ENCODE data around the gene STC2. TPM values are rescaled to one million over a fixed set of nuclear protein-coding genes. Genes with fewer than 3 reads are reported as not detected.

STC2 gene
- total and polyA plus RNA-seq, 2 of the 8 experiments (the other 6 are each of a cell fraction or from before 2014, with no cell fraction given) = 26.4 to 53.1 TPM

DNA sequence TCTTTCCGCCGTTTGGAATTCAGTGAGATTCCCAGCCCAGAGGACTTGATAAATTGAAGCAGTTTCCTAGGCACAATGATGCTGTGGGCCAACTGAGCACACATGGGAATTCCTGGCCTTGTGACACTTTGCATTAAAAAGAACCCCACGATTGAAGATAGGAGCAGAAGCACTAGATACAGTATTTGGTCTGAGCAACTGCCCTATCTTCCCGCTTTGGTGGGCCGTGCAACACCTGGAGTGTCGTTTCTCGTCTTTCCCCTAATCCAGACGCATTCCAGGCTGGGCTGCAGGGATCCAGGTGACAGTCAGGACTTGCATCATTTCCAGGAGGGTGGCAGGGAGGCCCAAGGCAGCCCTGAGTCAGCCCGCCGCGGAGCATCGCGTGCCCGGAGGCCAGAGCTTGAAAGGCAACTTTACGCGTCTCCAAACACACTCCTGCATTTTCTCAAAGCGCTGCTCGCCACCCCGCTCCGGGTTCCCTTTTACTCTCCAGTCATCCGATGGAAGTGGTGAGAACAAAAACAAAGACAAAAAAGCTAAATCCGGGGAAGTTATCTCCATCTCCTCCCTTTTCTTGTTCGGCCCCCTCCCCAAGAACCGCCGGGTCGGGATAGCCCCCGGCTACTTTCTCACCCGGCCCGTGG, 753 bp upstream of the STC2 start:
- Histone ChIP-seq H2BK5ac (ENCODE audit: low read depth, low read length) (peak overlapping the region; percentile 98), H3K14ac (ENCODE audit: insufficient read length) (no peak overlapping the region), H4K5ac (ENCODE audit: insufficient read length, low read depth, low read length) (peak overlapping the region; percentile 69), H3K18ac (ENCODE audit: extremely low read depth, low read length) (peak overlapping the region; percentile 97), H2BK15ac (ENCODE audit: low read length) (0 out of 2 replicates have a peak overlapping the region, but pooled peaks have one; percentile 75), H3K23me2 (ENCODE audit: low read depth, low read length) (peaks cover 16% of the 10 kb centered on the region), H2BK120ac (replicated peaks; ENCODE audit: low read depth, low read length) (no peak overlapping the region), H3K23ac (ENCODE audit: insufficient read length) (no peak overlapping the region), H3K4me1 (replicated peaks in 1 of 4; ENCODE audit: control insufficient read depth in 3 of 4, insufficient read depth in 4 of 4, low read length in 3 of 4) (peaks cover 7 to 29% (median 14%) of the 10 kb centered on the region in 4 experiments), H3K4ac (replicated peaks; ENCODE audit: insufficient read length, low read depth, low read length) (no peak overlapping the region), H4K91ac (replicated peaks; ENCODE audit: insufficient read length, low read length) (peak overlapping the region; percentile 47), H3K36me3 (ENCODE audit: control insufficient read depth in 2 of 4, insufficient read depth in 4 of 4, low read length in 3 of 4) (peaks cover 10 to 34% (median 16%) of the 10 kb centered on the region in 4 experiments), H2BK12ac (ENCODE audit: low read depth, low read length) (peak overlapping the region; percentile 97; the same call in 1 of the 2 replicates), H2AFZ (ENCODE audit: low read length) (no peak overlapping the region), H3K79me1 (ENCODE audit: low read depth, low read length) (peaks cover 16% of the 10 kb centered on the region), H3K4me2 (ENCODE audit: insufficient read depth in 1 of 2, low read depth in 2 of 2, low read length in 2 of 2) (peak overlapping the region; percentile 96 to 99), H3K4me3 (ENCODE audit: extremely low read depth in 1 of 4, insufficient read depth in 2 of 4, low read depth in 3 of 4, low read length in 4 of 4) (peak overlapping the region; percentile 90 to 95 (median 91)), H2BK20ac (ENCODE audit: low read length) (no peak overlapping the region), H4K20me1 (replicated peaks in 1 of 2; ENCODE audit: control insufficient read depth in 1 of 2, insufficient read depth in 2 of 2, low read length in 2 of 2) (peaks cover 17 to 22% of the 10 kb centered on the region in 2 experiments), H3K56ac (replicated peaks; ENCODE audit: insufficient read length, low read depth, low read length) (peak overlapping the region; percentile 49), H2AK5ac (ENCODE audit: low read depth, low read length) (peak overlapping the region; percentile 68; the same call in 1 of the 2 replicates), H3K27ac (ENCODE audit: low read depth, low read length) (peak overlapping the region; percentile 81), H3K9ac (replicated peaks in 1 of 4; ENCODE audit: extremely low read depth in 1 of 4, low read depth in 3 of 4, low read length in 3 of 4) (peak overlapping the region; percentile 62 to 80 (median 72)), H3K27me3 (replicated peaks in 1 of 4; ENCODE audit: control insufficient read depth in 3 of 4, extremely low read depth in 1 of 4, insufficient read depth in 3 of 4, low read length in 3 of 4) (peaks cover 0 to 9% (median 7%) of the 10 kb centered on the region in 4 experiments; a peak in 6 of 7 replicates), H3K79me2 (ENCODE audit: control insufficient read depth in 1 of 2, insufficient read depth in 2 of 2, low read length in 2 of 2) (peaks cover 10 to 42% of the 10 kb centered on the region in 2 experiments), H3K9me3 (ENCODE audit: insufficient read depth in 2 of 2, low read depth in 1 of 2, low read length in 1 of 2) (no peaks in the 10 kb centered on the region), H4K8ac (ENCODE audit: extremely low read depth, insufficient read depth, low read length) (peak overlapping the region; percentile 92; the same call in 1 of the 2 replicates)
- POLR2A ChIA-PET (ENCODE audit: partially characterized antibody) = interaction anchor here (0.6 to 9.3 kb wide), 37 partner anchors 10 to 634 kb away, joined by 3 to 491 read pairs (median 5); partner anchors contain the start of genes BNIP1, NKX2-5 and RPL26L1
- FAIRE-seq (no peak), DNase-seq (ENCODE audit: low read depth in 1 of 2, low spot score in 2 of 2) (peak in 1 of 2 experiments; percentile 78)
- 1% methylated on average over 29 of the region's 29 CpGs; no CpG with 5 or more reads in 1 of the 2 experiments for WGBS, 2 experiments (ENCODE audit: extremely low coverage in 1 of 2, insufficient coverage in 1 of 2, insufficient read length in 1 of 2, insufficient replicate concordance in 2 of 2, low coverage in 1 of 2, low lambda C conversion rate in 2 of 2, missing lambda C conversion rate in 1 of 2)
- CTCF ChIA-PET (ENCODE audit: partially characterized antibody) = interaction anchor here (0.6 to 8.1 kb wide), 8 partner anchors 8 to 644 kb away, joined by 3 to 184 read pairs (median 4); no protein-coding TSS in a partner anchor
- no peak for TF ChIP-seq SIRT6 (IDR thresholded peaks at IDR 0.05; ENCODE audit: low read length)
- 0 out of 2 replicates have a peak, but pooled peaks have one; percentile 30 for TF ChIP-seq CHD2 (IDR thresholded peaks at IDR 0.05; ENCODE audit: low read length)
- TF ChIP-seq MAFK (IDR thresholded peaks at IDR 0.05; ENCODE audit: low read depth, low read length) = no peak
- no peak for TF ChIP-seq KDM1A (IDR thresholded peaks at IDR 0.05; ENCODE audit: borderline replicate concordance, low read length)
- 0 out of 2 replicates have a peak, but pooled peaks have one; percentile 53 for TF ChIP-seq POLR2AphosphoS5 (IDR thresholded peaks at IDR 0.05; ENCODE audit: low read depth, low read length)
- TF ChIP-seq SP2 (IDR thresholded peaks at IDR 0.05; ENCODE audit: low read length) = no peak
- peak; percentile 3 for TF ChIP-seq SAP30 (IDR thresholded peaks at IDR 0.05; ENCODE audit: insufficient read depth, insufficient replicate concordance, low read length)
- peak; percentile 44; the same call in 1 of the 2 replicates for TF ChIP-seq TBP (IDR thresholded peaks at IDR 0.05; ENCODE audit: low read depth, low read length)
- peak; percentile 24; the same call in 1 of the 2 replicates for TF ChIP-seq JUND (IDR thresholded peaks at IDR 0.05; ENCODE audit: low read length)
- TF ChIP-seq KDM5A (IDR thresholded peaks at IDR 0.05; ENCODE audit: low read length) = no peak
- TF ChIP-seq SIN3A (conservative IDR thresholded peaks at IDR 0.05 in 1 of 2, IDR thresholded peaks at IDR 0.05 in 1 of 2; ENCODE audit: low read depth in 1 of 2, low read length in 2 of 2) = peak in 1 of 2 experiments; percentile 13; a peak in 1 of 4 replicates
- peak in 1 of 2 experiments; percentile 55; a peak in 1 of 3 replicates for TF ChIP-seq POLR2A (IDR thresholded peaks at IDR 0.05; ENCODE audit: control extremely low read depth in 1 of 2, low read depth in 2 of 2, low read length in 2 of 2)
